HUES64 (cell line): Measurements from ENCODE around the gene VAMP8.
"Not testable (repeated sequence)": the region's sequence is repeated elsewhere in the genome, so short reads cannot be mapped to it uniquely, and the experiment has no call there.

Experiments used
- H3K27ac ChIP-seq: 2 replicates; pipeline ENCODE4 v1.7.0; 2013; ENCODE audit warnings: low read depth, low read length, inconsistent platforms
- H3K27me3 ChIP-seq: 2 replicates; pipeline ENCODE4 v1.6.1; 2013; ENCODE audit warnings: mild to moderate bottlenecking, low read length; ENCODE audit not compliant: insufficient read depth
- H3K36me3 ChIP-seq: 2 replicates; pipeline ENCODE4 v1.6.1; 2013; ENCODE audit warnings: mild to moderate bottlenecking, low read length; ENCODE audit not compliant: insufficient read depth
- H3K4me1 ChIP-seq: 2 replicates; pipeline ENCODE4 v1.6.1; 2013; ENCODE audit warnings: mild to moderate bottlenecking, low read length, moderate library complexity; ENCODE audit not compliant: insufficient read depth
- H3K4me3 ChIP-seq: 2 replicates; pipeline ENCODE4 v1.5.1; 2013; ENCODE audit warnings: mild to moderate bottlenecking, low read length, moderate library complexity
- H3K9ac ChIP-seq: 2 replicates; pipeline ENCODE4 v1.6.1; 2013; ENCODE audit warnings: mild to moderate bottlenecking, low read depth, low read length
- H3K9me3 ChIP-seq: 2 replicates; pipeline ENCODE4 v1.6.1; 2013; ENCODE audit warnings: low read depth, low read length; ENCODE audit not compliant: insufficient read depth
- WGBS: fragments of 150-250, 120-280 bp; methylation state at CpG from one replicate; pipeline ENCODE4 v1.1.7; 2013; ENCODE audit warnings: missing lambda C conversion rate; 5-methylcytosine and 5-hydroxymethylcytosine counted together

The VAMP8 gene

DNA sequence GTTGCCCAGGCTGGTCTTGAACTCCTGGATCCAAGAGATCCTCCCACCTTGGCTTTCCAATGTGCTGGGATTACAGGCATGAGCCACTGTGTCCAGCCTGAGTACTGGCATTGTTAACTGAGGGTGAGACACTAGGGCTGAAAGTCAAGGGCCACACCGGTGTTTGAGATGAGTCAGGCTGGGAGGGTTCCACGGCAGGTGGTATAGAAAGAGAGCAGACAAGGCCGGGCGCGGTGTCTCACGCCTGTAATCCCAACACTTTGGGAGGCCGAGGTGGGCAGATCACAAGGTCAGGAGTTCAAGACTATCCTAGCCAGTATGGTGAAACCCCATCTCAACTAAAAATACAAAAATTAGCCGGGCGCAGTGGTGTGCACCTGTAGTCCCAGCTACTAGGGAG, 14.9 kb downstream of the VAMP8 start:
- not testable (repeated sequence) for H3K27ac ChIP-seq, H3K27me3 ChIP-seq, H3K9me3 ChIP-seq, H3K4me1 ChIP-seq, H3K4me3 ChIP-seq, H3K9ac ChIP-seq, H3K36me3 ChIP-seq
- WGBS: 92% methylated on average over 9 of the region's 9 CpGs

DNA sequence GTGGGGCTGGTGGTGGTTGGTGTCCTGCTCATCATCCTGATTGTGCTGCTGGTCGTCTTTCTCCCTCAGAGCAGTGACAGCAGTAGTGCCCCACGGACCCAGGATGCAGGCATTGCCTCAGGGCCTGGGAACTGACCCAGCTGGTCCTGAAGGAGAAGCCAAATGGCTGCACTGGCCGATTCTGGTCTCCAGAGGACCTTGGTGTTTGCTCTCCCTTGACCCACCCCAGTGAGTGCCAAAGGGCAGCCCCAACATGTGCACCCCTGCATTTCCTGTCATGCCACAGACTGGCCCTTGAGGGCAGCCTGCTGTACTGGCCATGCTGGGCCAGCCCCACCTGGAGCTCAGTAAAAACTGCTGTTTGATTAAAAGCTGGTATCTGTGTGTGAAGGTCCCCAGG, 15.6 kb downstream of the VAMP8 start:
- no peak overlapping the region for H3K27ac ChIP-seq
- no peaks in the 10 kb centered on the region for H3K9me3 ChIP-seq
- no peaks in the 10 kb centered on the region; the same call in 1 of the 2 replicates for H3K4me1 ChIP-seq
- no peak overlapping the region for H3K9ac ChIP-seq
- 74% methylated on average over 3 of the region's 3 CpGs for WGBS
- H3K27me3 ChIP-seq: peaks cover 7% of the 10 kb centered on the region; the same call in 1 of the 2 replicates
- no peak overlapping the region for H3K4me3 ChIP-seq
- peaks cover 13% of the 10 kb centered on the region for H3K36me3 ChIP-seq

DNA sequence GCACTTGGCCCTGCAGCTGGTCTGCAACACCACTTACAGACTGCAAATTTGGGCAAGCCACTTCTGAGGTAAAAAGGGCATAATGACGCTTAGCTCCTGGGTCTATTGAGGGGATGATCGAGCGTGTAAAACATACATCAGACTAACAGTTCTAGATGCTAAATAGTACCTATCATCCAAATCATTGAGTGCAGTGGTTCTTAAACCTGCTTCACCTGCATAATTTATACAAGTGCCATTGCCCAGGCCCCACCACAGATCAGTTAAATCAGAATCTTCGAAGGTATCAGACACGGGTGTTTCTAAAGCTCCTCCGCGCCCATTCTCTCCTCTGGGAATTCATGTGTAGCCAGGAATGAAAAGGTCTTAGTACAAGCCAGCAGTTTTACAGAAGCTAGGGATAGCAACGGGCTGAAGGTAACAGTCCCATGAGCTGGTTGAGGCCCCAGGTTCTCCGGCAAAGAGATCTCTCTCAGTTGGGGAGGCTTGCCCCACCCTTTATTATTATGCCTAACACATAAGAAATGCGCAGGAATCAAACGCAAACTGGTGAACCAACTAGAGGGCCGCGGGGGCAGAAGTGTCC, 17.4 kb downstream of the VAMP8 start:
- H3K9me3 ChIP-seq: no peaks in the 10 kb centered on the region
- H3K4me1 ChIP-seq: no peaks in the 10 kb centered on the region; the same call in 1 of the 2 replicates
- peaks cover 25% of the 10 kb centered on the region for H3K36me3 ChIP-seq
- H3K9ac ChIP-seq: peak overlapping the region; percentile 87
- WGBS: 27% methylated on average over 13 of the region's 13 CpGs
- H3K27ac ChIP-seq: peak overlapping the region; percentile 77
- peak overlapping the region; percentile 85 for H3K4me3 ChIP-seq
- peaks cover 7% of the 10 kb centered on the region; the same call in 1 of the 2 replicates for H3K27me3 ChIP-seq

DNA sequence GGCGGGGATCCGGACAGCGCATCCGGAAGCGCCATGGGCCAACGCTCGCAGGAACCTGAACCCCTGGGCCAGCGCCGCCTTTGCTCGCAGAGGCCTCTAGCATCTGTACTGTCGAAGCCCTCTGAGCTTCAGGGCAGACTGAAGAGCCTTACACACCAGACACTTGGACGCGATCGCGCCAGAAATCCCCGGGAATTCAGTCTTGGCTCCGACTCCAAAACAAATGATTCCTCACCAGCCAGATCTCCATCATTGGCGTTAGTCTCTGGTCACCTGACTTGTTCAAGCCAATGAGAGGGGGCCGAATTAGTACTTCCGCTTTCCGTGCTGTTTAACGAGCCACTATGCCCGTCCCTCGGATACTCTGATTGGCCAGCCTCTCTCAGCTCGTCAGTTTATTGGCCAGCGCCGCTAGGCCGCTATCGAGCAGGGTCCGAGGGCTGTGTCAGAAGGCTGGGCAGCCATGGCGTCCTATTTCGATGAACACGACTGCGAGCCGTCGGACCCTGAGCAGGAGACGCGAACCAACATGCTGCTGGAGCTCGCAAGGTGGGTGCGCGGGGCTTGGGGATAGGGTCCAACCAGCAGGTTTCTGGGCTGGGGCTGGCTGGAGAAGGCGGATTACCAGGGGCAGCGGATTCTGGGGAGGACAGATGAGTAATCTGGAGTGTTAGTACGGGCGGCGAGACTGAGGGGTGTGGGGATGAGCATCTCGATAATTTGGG, 18.1 kb downstream of the VAMP8 start, which contains the start of gene RNF181:
Gene RNF181, plus strand, starts transcription at position 445 of the 725 bp plus-strand sequence. Its CDS starts 19 bp downstream, at position 464.
- Histone ChIP-seq H3K9me3 (no peaks in the 10 kb centered on the region), H3K9ac (peak within 1 kb of the TSS; percentile 87), H3K27me3 (0 out of 2 replicates have a peak, but pooled peaks cover under 1% of the 10 kb centered on the region), H3K36me3 (peaks cover 25% of the 10 kb centered on the region), H3K27ac (peak within 1 kb of the TSS; percentile 77), H3K4me1 (no peaks in the 10 kb centered on the region; the same call in 1 of the 2 replicates), H3K4me3 (peak within 1 kb of the TSS; percentile 85)
- WGBS: under 1% methylated on average over 47 of the region's 47 CpGs

DNA sequence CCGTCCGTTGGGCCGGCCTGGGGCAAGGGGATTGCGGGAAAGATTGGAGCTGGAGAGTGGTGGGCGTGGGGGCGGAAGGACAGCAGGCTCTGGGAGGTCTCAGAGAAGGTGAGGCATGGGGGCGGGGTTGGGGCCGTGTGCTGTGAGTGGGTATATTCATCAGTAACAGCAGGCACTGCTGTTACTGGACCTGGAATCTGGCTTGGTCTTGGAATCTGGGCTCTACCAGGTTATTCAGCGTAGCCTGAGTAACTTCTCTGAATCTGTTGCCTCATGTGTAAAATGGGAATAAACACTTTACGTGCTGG, 18.6 kb downstream of the VAMP8 start:
- Histone ChIP-seq H3K4me1 (no peaks in the 10 kb centered on the region; the same call in 1 of the 2 replicates), H3K36me3 (peaks cover 25% of the 10 kb centered on the region), H3K9ac (peak overlapping the region; percentile 70), H3K27me3 (no peaks in the 10 kb centered on the region), H3K9me3 (no peaks in the 10 kb centered on the region), H3K27ac (no peak overlapping the region), H3K4me3 (peak overlapping the region; percentile 85)
- 7% methylated on average over 10 of the region's 10 CpGs for WGBS

DNA sequence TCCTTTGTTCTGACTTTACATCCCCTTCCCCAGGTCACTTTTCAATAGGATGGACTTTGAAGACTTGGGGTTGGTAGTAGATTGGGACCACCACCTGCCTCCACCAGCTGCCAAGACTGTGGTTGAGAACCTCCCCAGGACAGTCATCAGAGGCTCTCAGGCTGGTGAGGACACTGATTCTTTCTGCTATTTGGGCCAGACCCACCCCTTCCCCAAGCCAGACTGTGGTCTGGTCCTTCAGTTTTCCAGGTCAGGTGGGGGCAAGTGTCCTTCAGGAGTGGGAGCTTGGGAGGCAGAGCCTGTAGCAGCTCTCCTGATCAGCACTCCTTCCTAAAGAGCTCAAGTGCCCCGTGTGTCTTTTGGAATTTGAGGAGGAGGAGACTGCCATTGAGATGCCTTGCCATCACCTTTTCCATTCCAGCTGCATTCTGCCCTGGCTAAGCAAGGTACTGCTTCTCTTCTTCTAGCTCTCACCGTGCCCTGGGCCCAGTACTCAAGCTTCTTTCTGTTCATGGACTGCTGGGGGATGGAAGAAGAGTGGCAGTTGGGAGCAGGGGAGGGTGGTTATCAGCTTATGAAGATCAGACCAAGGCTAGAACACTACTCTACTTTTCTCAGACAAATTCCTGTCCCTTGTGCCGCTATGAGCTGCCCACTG, 19.2 kb downstream of the VAMP8 start:
- no peak overlapping the region for H3K9ac ChIP-seq
- WGBS: 75% methylated on average over 3 of the region's 3 CpGs
- H3K36me3 ChIP-seq: peaks cover 25% of the 10 kb centered on the region
- peak overlapping the region; percentile 85 for H3K4me3 ChIP-seq
- no peaks in the 10 kb centered on the region for H3K27me3 ChIP-seq
- no peaks in the 10 kb centered on the region for H3K9me3 ChIP-seq
- H3K27ac ChIP-seq: no peak overlapping the region
- no peaks in the 10 kb centered on the region; the same call in 1 of the 2 replicates for H3K4me1 ChIP-seq

DNA sequence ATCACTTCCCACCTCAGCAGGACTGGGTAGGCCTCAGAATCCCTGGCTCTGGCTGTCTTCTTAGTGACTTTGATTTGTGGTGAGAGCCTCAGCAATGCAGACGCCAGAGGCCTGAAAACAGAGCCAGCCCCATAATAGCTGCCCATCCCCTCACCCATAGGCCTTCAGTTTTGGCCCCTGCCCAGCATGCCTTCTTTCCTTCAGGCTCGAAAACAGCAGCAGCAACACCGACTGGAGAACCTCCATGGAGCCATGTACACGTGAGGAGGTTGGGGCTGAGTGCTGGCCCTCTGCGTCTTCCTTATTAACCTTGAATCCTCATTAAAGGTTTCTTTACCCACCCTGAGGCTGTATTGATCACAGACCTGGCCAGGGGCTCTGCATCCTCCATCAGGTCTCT, 19.9 kb downstream of the VAMP8 start:
- Histone ChIP-seq H3K27me3 (no peaks in the 10 kb centered on the region), H3K9ac (no peak overlapping the region), H3K36me3 (peaks cover 25% of the 10 kb centered on the region), H3K4me1 (no peaks in the 10 kb centered on the region; the same call in 1 of the 2 replicates), H3K9me3 (no peaks in the 10 kb centered on the region), H3K27ac (no peak overlapping the region), H3K4me3 (0 out of 2 replicates have a peak overlapping the region, but pooled peaks have one; percentile 85)
- WGBS: 98% methylated on average over 5 of the region's 5 CpGs

GRCh38 chr2:85598594-85599340, 21.4 kb downstream of the VAMP8 start:
- H3K27ac ChIP-seq: no peak overlapping the region
- H3K4me3 ChIP-seq: no peak overlapping the region
- H3K36me3 ChIP-seq: peaks cover 25% of the 10 kb centered on the region
- H3K9ac ChIP-seq: no peak overlapping the region
- H3K9me3 ChIP-seq: no peaks in the 10 kb centered on the region
- H3K4me1 ChIP-seq: no peaks in the 10 kb centered on the region; the same call in 1 of the 2 replicates
- H3K27me3 ChIP-seq: no peaks in the 10 kb centered on the region
- WGBS: 86% methylated on average over 14 of the region's 14 CpGs

- Histone ChIP-seq H3K9me3 (no peaks in the 10 kb centered on the region), H3K36me3 (peaks cover 26% of the 10 kb centered on the region), H3K27ac (no peak overlapping the region), H3K9ac (no peak overlapping the region), H3K4me3 (no peak overlapping the region), H3K4me1 (no peaks in the 10 kb centered on the region; the same call in 1 of the 2 replicates), H3K27me3 (no peaks in the 10 kb centered on the region)
- 88% methylated on average over 17 of the region's 17 CpGs for WGBS
These were observed 22.3 kb downstream of the VAMP8 start for GRCh38 chr2:85599468-85600234.

DNA sequence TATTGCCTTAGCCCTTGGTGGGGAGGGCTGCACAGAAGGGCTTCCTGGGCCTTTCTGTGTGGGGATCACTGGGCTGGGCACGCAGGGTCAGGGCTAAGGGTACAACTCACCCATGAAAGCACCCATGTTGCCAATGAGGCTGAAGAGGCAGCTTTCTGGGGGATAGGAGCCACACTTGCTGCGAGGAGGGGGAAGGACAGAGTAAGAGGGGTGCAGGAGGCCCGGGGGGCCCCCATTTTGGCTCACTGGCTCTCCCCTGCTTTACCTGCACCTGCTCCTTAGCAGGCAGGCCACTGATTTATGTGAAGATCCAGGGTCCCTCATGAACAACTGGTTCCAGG, 22.8 kb downstream of the VAMP8 start:
- Histone ChIP-seq H3K9ac (no peak overlapping the region), H3K27ac (no peak overlapping the region)
- 93% methylated on average over 3 of the region's 3 CpGs for WGBS

More for the DNA sequence above, 22.8 kb downstream of the VAMP8 start:
- no peak overlapping the region for H3K4me3 ChIP-seq
- no peaks in the 10 kb centered on the region for H3K9me3 ChIP-seq
- H3K27me3 ChIP-seq: no peaks in the 10 kb centered on the region
- H3K4me1 ChIP-seq: no peaks in the 10 kb centered on the region; the same call in 1 of the 2 replicates
- H3K36me3 ChIP-seq: peaks cover 27% of the 10 kb centered on the region
